LNCAP (cell line): Measurements from ENCODE around the gene ARHGAP9.

ENCODE experiments used
- CTCF ChIP-seq: fragments of 450-650 bp; IDR thresholded peaks from 2 replicates; pipeline ENCODE4 v1.5.1; 2017; ENCODE audit warnings: mild to moderate bottlenecking

Gene ARHGAP9

GRCh38 chr12:57498132-57498502, 18.5 kb upstream of the ARHGAP9 start:
- no peak for TF ChIP-seq CTCF

- TF ChIP-seq CTCF = no peak
Observed at GRCh38 chr12:57497223-57498131, 17.8 kb upstream of the ARHGAP9 start.

GRCh38 chr12:57496822-57497221, 17.2 kb upstream of the ARHGAP9 start:
- TF ChIP-seq CTCF = no peak

GRCh38 chr12:57491393-57492280, 12.0 kb upstream of the ARHGAP9 start:
- peak; percentile 27; the same call in 1 of the 2 replicates for TF ChIP-seq CTCF

GRCh38 chr12:57490126-57490525, 10.5 kb upstream of the ARHGAP9 start:
- TF ChIP-seq CTCF = no peak

- TF ChIP-seq CTCF = no peak
Observed at GRCh38 chr12:57489157-57489641, 9.5 kb upstream of the ARHGAP9 start.

- TF ChIP-seq CTCF = no peak
Observed at GRCh38 chr12:57488402-57489156, 8.9 kb upstream of the ARHGAP9 start.
